HG02885 (cell line): ENCODE data around the gene GATB.
"Not testable (repeated sequence)": the region's sequence is repeated elsewhere in the genome, so short reads cannot be mapped to it uniquely, and the experiment has no call there.

Experiments
- ATAC-seq: cut with Tn5 transposase; IDR thresholded peaks from one replicate; pipeline ENCODE4 v1.9.1; 2021; ENCODE audit warnings: mild to moderate bottlenecking; ENCODE audit not compliant: unreplicated experiment, poor library complexity

GATB gene

DNA sequence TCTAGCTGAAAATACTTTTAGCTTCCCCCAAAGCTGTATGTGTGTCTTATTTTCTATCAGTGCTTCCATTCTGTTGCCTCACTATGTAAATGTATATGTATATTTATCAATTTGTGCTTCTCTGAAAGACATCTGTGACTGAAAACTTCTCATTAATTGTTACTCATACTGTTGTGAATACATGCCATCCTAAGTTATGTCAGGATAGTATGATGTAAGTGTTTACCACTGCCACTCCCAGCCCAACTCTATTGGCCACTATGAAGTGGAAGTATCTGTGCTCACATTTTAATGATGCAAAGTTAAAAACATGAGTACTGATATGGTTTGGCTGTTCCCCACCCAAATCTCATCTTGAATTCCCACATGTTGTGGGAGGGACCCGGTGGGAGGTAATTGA is 24.4 kb downstream of the GATB start:
- ATAC-seq: no peak

- ATAC-seq: not testable (repeated sequence)
These were observed 29.1 kb downstream of the GATB start for GRCh38 chr4:151731670-151732069.

DNA sequence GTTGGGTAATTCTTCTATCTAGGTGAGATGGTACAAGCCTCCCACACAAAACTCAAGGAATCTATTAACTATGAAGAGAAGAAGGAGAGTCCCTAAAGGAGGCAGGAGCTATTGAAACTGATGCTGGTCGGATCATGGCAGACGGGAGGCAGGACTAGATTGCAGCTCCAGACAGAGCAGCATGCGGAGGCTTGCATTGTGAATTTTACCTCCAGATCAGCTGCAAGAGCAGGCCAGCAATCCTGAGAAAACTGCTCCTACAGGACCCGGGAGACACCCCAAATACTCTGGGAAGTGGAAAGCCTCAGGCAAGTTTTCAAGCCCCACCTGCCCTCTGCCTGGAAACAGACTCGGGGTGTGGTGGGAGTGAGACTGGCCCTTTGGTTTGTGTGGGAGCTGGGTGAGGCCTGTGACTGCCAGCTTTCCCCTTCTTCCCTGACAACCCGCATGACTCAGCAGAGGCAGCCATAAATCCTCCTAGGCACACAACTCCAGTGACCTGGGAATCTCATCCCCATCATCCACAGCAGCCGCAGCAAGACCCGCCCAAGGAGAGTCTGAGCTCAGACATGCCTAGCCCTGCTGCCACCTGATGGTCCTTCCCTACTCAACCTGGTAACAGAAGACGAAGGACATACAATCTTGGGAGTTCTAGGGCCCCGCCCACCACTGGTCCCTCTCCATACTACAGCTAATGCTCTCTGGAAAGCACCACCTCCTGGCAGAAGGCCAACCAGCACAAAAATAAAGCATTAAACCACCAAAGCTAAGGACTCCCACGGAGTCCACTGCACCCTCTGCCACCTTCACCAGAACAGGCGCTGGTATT is 30.9 kb downstream of the GATB start:
- ATAC-seq: no peak

DNA sequence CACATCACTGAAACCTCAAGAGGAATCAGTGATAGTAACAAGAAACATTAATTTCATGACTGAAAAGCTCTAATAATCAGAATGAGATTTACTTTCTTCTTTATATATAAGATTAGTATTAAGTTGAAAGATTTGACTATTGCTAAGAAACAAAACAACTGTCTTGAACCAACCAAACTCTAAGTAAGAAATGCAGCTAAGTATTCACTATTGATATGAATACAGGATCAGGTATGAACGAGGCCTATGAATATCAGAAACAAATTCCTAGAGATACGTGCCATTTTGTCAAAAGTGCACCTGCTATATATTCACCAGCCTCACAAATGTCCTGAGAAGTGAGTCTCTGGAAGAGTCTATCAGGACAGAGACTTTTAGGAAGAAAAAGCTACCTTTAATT is 32.1 kb downstream of the GATB start:
- no peak for ATAC-seq

DNA sequence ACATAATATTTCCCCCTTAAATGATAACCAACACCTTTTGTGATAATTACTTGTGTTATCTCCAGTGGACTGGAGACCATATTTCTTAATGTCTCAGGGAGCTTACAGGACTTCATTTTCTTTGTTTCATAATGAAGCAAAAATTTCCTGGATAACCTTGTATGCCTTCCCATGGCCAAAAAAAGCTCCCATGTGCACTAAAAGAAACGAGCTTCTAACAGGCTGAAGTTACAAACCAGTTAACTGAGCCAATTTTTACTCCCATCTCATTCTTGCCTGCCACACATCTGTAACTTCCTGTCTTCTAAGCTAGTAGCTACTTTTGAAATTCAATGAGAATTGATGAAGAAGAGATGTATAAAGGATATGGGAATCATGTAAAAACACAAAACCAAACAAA is 32.8 kb downstream of the GATB start:
- ATAC-seq: no peak

- no peak for ATAC-seq
These were observed 33.4 kb downstream of the GATB start for GRCh38 chr4:151727365-151727764.

- no peak for ATAC-seq
These were observed 35.7 kb downstream of the GATB start for GRCh38 chr4:151725087-151725486.

GRCh38 chr4:151721916-151722315 is 38.9 kb downstream of the GATB start:
- no peak for ATAC-seq

GRCh38 chr4:151721466-151721865 is 39.3 kb downstream of the GATB start:
- no peak for ATAC-seq

DNA sequence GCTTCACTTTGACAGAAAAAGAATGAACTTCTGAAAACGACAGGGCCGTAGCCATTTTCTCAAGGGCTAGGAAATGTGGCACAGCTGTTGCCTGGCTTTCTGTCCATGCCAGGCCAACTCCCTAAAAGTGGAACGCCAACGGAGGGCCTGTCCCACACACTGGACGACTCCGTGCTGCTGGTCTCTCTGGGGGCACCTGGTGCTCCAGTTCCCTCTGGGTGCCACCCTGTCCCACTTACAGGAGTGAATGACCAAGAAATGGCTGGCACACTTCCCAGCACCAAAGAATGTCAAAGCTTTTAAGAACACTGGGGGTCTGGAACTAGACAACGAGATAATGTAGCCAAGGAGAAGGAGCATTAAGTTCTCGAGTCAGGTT is 40.9 kb downstream of the GATB start:
- ATAC-seq: no peak

DNA sequence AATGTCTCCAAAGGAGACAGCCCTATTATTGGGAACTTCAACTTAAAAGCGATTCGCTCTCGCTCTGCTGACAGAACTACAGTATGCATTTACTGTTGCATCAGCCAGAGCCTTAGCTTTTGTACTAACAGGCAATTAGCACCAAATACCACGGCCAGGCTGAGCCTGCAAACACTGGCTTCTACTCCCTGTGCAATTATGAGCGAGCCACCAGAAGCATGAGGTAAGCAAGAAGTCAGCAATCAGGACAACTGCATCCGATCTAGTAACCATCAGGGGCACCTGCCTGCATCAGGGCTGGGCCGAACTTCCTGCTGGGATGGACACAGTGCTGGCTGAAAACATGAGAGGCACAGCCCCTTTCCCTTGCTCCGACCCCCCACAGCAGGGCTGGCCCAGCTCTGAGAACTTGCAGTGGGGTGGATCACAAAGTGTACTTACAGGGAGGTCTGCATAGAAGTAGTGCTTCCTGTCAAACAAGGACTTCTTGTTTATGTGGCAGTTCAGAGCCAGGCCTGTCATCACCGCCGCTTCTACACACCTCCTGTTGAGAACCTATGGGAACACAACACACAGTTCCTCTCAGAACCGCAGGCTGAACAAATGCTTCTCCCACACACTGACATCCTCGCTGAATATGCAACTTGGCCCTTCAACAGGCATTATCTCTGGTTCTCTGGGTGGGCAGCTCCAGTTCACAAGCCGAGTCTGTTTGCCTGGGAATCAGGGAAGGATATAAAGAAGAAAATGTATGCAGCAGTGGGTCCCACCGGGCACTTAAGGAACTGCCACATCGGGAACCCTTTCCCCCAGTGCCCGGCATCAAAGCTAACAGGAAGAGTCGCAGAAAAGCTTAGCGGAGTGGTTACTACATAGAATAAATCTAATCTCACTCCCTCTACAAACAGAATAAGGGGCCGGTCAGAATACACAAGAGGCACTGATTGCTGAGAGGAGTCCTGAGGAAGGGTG is 41.5 kb downstream of the GATB start:
- no peak for ATAC-seq

- peak; percentile 88 for ATAC-seq
These were observed 42.7 kb downstream of the GATB start for GRCh38 chr4:151717909-151718628.

DNA sequence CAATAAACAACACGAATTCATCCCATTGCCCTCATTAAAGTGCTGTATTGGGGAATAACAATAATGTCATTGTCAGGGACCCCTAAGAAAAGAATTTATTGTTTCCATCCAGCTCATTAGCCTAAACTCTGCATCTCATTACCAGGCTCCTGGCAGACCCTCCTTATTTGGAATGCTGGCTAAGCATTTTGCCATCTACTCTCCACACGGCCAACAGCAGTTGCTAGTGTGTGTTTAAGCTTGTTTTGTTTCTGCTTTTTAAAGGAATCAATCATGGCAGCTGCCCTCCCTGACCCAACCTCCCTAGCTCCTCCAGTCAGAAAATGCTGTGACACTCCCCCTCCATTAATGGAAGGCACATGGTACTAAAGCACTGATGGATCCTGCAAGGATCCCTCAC is 43.5 kb downstream of the GATB start:
- ATAC-seq: no peak

- ATAC-seq: no peak
These were observed 44.5 kb downstream of the GATB start for GRCh38 chr4:151716324-151716723.

GRCh38 chr4:151715881-151716280 is 44.9 kb downstream of the GATB start:
- no peak for ATAC-seq

- ATAC-seq: no peak
These were observed 48.0 kb downstream of the GATB start for GRCh38 chr4:151712777-151713176.

DNA sequence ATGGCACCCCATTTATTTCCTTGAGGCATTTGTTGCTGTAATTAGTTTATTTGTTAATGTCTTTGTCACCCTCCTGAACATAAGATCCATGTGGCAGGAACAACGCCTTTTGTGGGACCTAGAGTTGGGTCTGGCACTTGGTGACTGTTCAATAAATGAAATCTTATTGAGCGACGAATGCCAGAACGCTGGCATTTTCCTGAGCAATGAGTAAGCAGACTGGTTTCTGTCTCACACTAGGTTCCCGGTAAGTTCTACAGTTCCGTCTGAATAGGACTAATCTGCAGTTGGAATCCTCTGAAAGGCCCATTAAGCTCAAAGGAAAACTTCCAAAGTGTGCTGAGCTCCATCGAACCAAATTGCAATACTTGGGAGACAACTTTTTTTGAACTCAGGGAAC is 49.2 kb downstream of the GATB start:
- ATAC-seq: no peak

- ATAC-seq: no peak
These were observed 51.2 kb downstream of the GATB start for GRCh38 chr4:151709587-151709986.

GRCh38 chr4:151709071-151709470 is 51.7 kb downstream of the GATB start:
- ATAC-seq: no peak

GRCh38 chr4:151708100-151708499 is 52.7 kb downstream of the GATB start:
- ATAC-seq: no peak

- ATAC-seq: no peak
These were observed 57.4 kb downstream of the GATB start for GRCh38 chr4:151703401-151703800.
